ENCODE data around the gene USF2. TPM values are rescaled to one million over a fixed set of nuclear protein-coding genes. Genes with fewer than 3 reads are reported as not detected.

USF2 gene
- total RNA-seq, 4 donors from 2014 or later = 118 to 169 (median 143) TPM

DNA sequence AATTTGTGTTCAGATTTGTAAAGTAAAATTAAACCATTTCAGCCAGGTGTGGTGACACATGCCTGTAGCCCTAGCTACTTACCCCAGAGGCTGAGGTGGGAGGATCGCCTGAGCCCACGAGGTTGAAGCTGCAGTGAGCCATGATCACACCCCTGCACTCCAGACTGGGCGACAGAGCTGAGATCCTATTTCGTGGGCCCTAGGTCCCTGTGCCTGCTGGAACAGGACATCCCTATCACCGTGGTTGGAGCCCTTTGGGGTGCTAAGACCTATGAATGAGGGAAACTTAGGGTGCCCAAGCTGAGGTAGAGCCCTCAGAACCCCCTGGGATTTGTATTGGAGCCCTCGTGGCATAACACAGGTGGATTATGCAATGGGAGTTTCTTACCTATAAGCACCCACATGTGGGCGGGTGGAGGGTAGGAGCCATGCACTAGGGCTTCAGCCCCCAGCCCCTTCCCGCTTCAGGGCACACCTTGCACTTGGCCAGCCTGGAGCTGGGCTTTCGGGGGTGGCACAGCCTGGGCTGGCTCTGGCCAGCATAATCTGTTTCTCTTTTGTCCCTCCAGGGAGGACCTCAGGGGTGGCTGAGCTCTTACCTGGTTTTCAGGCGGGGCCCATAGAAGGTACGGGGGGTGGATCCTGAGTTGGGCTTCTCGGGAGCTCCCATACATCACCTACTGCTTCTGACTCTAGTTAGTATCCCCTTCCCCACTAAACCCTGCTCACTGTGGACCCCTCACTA, 7.2 kb upstream of the USF2 start:
- no peak for DNase-seq
- ATAC-seq = no peak
- Histone ChIP-seq H3K9me3 (no peaks in the 10 kb centered on the region), H3K4me3 (no peak overlapping the region), H3K27me3 (peaks cover 0 to 4% (median 2%) of the 10 kb centered on the region in 3 donors), H3K27ac (no peak overlapping the region), H3K4me1 (peaks cover 8 to 23% of the 10 kb centered on the region in 2 donors), H3K36me3 (no peaks in the 10 kb centered on the region)
- no peak for TF ChIP-seq POLR2A (IDR thresholded peaks at IDR 0.05)
- TF ChIP-seq, protein P1, sequence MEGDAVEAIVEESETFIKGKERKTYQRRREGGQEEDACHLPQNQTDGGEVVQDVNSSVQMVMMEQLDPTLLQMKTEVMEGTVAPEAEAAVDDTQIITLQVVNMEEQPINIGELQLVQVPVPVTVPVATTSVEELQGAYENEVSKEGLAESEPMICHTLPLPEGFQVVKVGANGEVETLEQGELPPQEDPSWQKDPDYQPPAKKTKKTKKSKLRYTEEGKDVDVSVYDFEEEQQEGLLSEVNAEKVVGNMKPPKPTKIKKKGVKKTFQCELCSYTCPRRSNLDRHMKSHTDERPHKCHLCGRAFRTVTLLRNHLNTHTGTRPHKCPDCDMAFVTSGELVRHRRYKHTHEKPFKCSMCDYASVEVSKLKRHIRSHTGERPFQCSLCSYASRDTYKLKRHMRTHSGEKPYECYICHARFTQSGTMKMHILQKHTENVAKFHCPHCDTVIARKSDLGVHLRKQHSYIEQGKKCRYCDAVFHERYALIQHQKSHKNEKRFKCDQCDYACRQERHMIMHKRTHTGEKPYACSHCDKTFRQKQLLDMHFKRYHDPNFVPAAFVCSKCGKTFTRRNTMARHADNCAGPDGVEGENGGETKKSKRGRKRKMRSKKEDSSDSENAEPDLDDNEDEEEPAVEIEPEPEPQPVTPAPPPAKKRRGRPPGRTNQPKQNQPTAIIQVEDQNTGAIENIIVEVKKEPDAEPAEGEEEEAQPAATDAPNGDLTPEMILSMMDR (IDR thresholded peaks at IDR 0.05 in 4 of 5, conservative IDR thresholded peaks at IDR 0.05 in 1 of 5) = no peak
- intact Hi-C loops (cut with DNase I; ENCODE audit: low total_unique reads) (no loop called here), in situ Hi-C loops (cut with MboI; ENCODE audit: low sequenced_read_pairs in 4 of 4) (loop anchor here in 1 of 4 donors (10.0 to 25.0 kb wide), 2 partner anchors 107 to 274 kb away; partner anchors contain the start of gene FXYD5)

DNA sequence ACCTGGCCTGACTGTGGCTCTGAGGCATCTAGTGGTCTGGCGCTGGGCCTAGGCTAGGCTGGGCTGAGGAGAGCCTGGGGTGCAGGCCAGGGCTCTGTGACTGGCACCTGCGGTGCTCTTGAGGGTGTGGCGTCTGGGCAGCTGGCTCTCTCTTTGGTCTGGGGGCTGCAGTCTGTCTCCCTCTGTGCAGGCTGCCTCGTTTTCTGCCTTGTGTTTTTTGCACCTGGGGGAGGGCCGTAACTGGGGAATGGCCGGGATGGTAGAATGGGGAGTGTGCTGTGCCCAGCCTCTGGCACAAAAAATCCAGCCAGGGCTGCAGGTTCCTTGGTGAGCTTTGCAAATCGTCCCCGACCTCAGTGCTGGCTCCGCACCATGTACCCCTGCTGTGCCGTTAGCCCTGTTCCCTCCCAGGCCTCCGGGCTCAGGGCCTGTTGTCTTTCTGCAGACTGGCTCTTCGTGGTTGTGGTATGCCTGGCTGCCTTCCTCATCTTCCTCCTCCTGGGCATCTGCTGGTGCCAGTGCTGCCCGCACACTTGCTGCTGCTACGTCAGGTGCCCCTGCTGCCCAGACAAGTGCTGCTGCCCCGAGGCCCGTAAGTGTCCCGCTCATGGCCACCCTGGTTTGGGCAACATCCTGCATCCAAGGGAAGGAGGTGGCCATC, 6.5 kb upstream of the USF2 start:
- TF ChIP-seq POLR2A (IDR thresholded peaks at IDR 0.05) = no peak
- Histone ChIP-seq H3K9me3 (no peaks in the 10 kb centered on the region), H3K4me1 (peaks cover 11 to 30% of the 10 kb centered on the region in 2 donors), H3K27ac (no peak overlapping the region), H3K36me3 (no peaks in the 10 kb centered on the region), H3K27me3 (peaks cover 0 to 2% (median 2%) of the 10 kb centered on the region in 3 donors), H3K4me3 (no peak overlapping the region)
- intact Hi-C loops (cut with DNase I; ENCODE audit: low total_unique reads) = no loop called here
- DNase-seq (no peak), ATAC-seq (no peak)
- in situ Hi-C loops (cut with MboI; ENCODE audit: low sequenced_read_pairs in 4 of 4) = loop anchor here in 1 of 4 donors (10.0 to 25.0 kb wide), 2 partner anchors 107 to 275 kb away; partner anchors contain the start of gene FXYD5

DNA sequence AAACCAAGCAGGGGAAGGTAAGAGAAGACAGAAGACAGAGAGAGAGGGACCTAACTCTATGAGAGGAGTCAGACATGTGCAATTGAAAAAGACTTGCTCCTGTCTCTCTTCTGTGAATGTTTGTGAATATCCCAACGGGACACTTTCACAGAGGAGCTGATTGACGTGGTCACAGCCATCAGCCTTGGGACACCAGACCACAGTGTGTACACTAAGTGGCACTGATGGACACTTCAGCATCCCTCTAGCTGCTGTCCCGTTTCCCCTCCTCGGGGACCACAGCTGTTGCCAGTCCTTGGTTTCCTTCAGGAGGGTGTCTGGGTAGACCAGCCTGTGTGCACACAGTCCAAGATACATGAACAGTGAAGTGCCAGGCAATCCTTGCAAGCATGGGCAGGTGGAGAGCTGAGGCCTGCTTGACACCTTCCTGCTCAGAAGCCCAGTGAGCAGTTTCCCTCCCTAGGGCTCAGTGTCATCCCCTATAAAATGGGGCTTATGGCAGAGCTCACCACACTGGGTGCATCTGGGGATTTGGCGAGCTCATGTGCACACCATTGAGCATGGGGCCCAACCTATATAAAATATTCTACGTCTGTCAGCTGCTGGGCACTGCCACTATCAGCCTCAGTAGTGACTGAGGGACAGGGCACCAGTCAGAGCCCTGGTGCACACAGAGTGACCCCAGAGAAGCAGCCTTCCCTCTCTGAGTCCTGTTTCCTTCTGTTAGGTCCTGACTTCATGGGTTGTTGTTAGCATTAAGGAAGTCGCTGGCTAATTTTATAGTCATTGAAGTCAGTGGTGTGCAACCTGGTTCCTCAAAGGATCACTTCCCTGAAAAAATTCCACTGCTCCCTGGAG, 4.3 kb upstream of the USF2 start:
- Histone ChIP-seq H3K4me1 (peaks cover 11 to 31% of the 10 kb centered on the region in 2 donors), H3K9me3 (no peaks in the 10 kb centered on the region), H3K27me3 (no peaks in the 10 kb centered on the region), H3K36me3 (no peaks in the 10 kb centered on the region), H3K4me3 (no peak overlapping the region), H3K27ac (no peak overlapping the region)
- TF ChIP-seq POLR2A (IDR thresholded peaks at IDR 0.05) = no peak
- TF ChIP-seq, protein P1 (IDR thresholded peaks at IDR 0.05 in 4 of 5, conservative IDR thresholded peaks at IDR 0.05 in 1 of 5) = no peak
- DNase-seq (no peak), ATAC-seq (no peak)
- intact Hi-C loops (cut with DNase I; ENCODE audit: low total_unique reads) (loop anchor here (5.0 kb wide), 5 partner anchors 197 to 673 kb away; partner anchors contain the start of genes COX6B1, HSPB6, LRFN3 and PROSER3), in situ Hi-C loops (cut with MboI; ENCODE audit: low sequenced_read_pairs in 4 of 4) (loop anchor here in 1 of 4 donors (10.0 to 25.0 kb wide), 2 partner anchors 110 to 277 kb away; partner anchors contain the start of gene FXYD5)

DNA sequence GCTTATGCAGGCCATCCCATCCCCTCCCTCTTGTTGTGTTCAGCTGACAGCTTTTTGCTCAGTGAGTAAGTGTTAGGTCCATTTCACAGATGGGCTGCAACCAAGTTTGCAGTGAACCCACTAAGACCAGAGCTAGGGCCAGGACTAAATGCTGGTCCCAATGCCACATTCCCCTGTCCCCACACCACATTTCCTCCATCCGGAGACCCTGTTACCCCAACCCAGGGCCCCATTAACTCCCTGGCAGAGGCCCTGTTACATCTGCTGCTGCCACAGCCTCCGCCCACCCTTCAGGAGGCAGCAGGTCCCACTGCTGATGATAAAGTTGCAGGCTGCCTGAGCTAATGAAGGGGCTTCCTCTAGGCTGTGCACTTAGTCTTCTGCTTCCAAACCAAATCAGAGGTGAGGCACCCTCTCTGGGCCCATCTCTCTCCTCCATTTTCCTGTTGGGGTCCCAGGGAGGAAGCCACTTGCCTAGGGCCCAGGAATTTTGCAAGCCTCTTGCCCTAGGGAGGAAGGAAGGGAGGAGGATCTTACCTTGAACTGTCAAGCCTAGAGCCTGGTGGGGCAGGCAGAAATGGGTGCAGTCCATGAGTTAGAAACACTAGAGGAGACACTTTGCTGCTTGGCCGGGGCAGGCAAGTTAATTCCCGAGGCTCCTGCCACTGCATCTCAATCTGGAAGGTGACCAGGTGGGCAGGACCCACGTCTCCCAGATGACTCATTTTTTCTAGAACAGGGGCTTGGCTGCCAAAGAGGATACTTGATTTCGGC, 3.4 kb upstream of the USF2 start:
- H3K27me3 ChIP-seq = no peaks in the 10 kb centered on the region
- peak overlapping the region; percentile 95 to 100 (median 100) for H3K27ac ChIP-seq
- H3K4me3 ChIP-seq = no peak overlapping the region
- peak in 1 of 2 donors; percentile 50 for DNase-seq
- H3K4me1 ChIP-seq = peaks cover 17 to 36% of the 10 kb centered on the region in 2 donors
- TF ChIP-seq, protein P1 (IDR thresholded peaks at IDR 0.05 in 4 of 5, conservative IDR thresholded peaks at IDR 0.05 in 1 of 5) = no peak
- TF ChIP-seq POLR2A (IDR thresholded peaks at IDR 0.05) = no peak
- intact Hi-C loops (cut with DNase I; ENCODE audit: low total_unique reads) (loop anchor here (5.0 kb wide), 5 partner anchors 198 to 672 kb away; partner anchors contain the start of genes COX6B1, HSPB6, LRFN3 and PROSER3), in situ Hi-C loops (cut with MboI; ENCODE audit: low sequenced_read_pairs in 4 of 4) (loop anchor here in 1 of 4 donors (10.0 to 25.0 kb wide), 2 partner anchors 111 to 278 kb away; partner anchors contain the start of gene FXYD5)
- H3K9me3 ChIP-seq = no peaks in the 10 kb centered on the region
- peaks cover 0 to 3% of the 10 kb centered on the region in 2 donors for H3K36me3 ChIP-seq
- ATAC-seq = no peak

Measured in gastrocnemius medialis (tissue), 4 donors.